Prostate gland (tissue), 2 donors: Measurements from ENCODE around the gene CDKL4.

Experiments
- CTCF ChIP-seq, 4 experiments: fragments of 200-600 bp in 2 of 4; fragments of 450-650 bp in 2 of 4; sonication (generic) in 2 of 4; IDR thresholded peaks; 1 replicate in 3 of 4; 2 replicates in 1 of 4; pipeline ENCODE4 v1.5.1; 2016 to 2019; ENCODE audit warnings: antibody characterized with exemption in 4 of 4, mild to moderate bottlenecking in 2 of 4, moderate library complexity in 2 of 4
- POLR2A ChIP-seq: fragments of 450-650 bp; IDR thresholded peaks from one replicate; pipeline ENCODE4 v1.6.1; 2016; ENCODE audit warnings: antibody characterized with exemption, mild to moderate bottlenecking

GRCh38 chr2:39164089-39164488 lies 79.7 kb downstream of the CDKL4 start:
- TF ChIP-seq CTCF (IDR thresholded peaks at IDR 0.05), result no peak
- TF ChIP-seq POLR2A, result no peak
